Stimulated activated CD4-positive, alpha-beta T cell treated with anti-CD3 and anti-CD28 coated beads, Interleukin-12 subunit alpha, Interleukin-12 subunit beta, amount 100 ng/mL, for 48 hours (primary cell): Measurements from ENCODE around the gene FRMD4B.

Experiments used
- DNase-seq, 3 donors: peaks; one replicate each; pipeline ENCODE4 v3.0.0-alpha.2; 2020; ENCODE audit warnings: low read depth in 2 of 3, low spot score in 1 of 3

The FRMD4B gene

GRCh38 chr3:69179740-69180372 lies 206.0 kb downstream of the FRMD4B start:
- DNase-seq: no peak

- no peak for DNase-seq
Measured at GRCh38 chr3:69178838-69179739, 206.8 kb downstream of the FRMD4B start.

- no peak for DNase-seq
Measured at GRCh38 chr3:69178082-69178481, 207.8 kb downstream of the FRMD4B start.

- no peak for DNase-seq
Measured at GRCh38 chr3:69174871-69175737, 210.8 kb downstream of the FRMD4B start.

- DNase-seq: no peak
Measured at GRCh38 chr3:69174445-69174844, 211.4 kb downstream of the FRMD4B start.

- DNase-seq: no peak
Measured at GRCh38 chr3:69172058-69172457, 213.8 kb downstream of the FRMD4B start.

- no peak for DNase-seq
Measured at GRCh38 chr3:69166446-69166845, 219.4 kb downstream of the FRMD4B start.

GRCh38 chr3:69165744-69166143 lies 220.1 kb downstream of the FRMD4B start:
- no peak for DNase-seq

GRCh38 chr3:69164296-69164695 lies 221.6 kb downstream of the FRMD4B start:
- DNase-seq: no peak

- no peak for DNase-seq
Measured at GRCh38 chr3:69162308-69162980, 223.4 kb downstream of the FRMD4B start.

- peak in 1 of 3 donors; percentile 49 for DNase-seq
Measured at GRCh38 chr3:69161587-69162307, 224.1 kb downstream of the FRMD4B start.

GRCh38 chr3:69160525-69160924 lies 225.4 kb downstream of the FRMD4B start:
- DNase-seq: no peak

GRCh38 chr3:69160107-69160506 lies 225.8 kb downstream of the FRMD4B start:
- no peak for DNase-seq

GRCh38 chr3:69149586-69149985 lies 236.3 kb downstream of the FRMD4B start:
- DNase-seq: no peak

- DNase-seq: no peak
Measured at GRCh38 chr3:69145688-69146087, 240.2 kb downstream of the FRMD4B start.

GRCh38 chr3:69144631-69145245 lies 241.2 kb downstream of the FRMD4B start:
- DNase-seq: no peak

- no peak for DNase-seq
Measured at GRCh38 chr3:69143612-69144011, 242.3 kb downstream of the FRMD4B start.

GRCh38 chr3:69142797-69143454 lies 243.0 kb downstream of the FRMD4B start:
- no peak for DNase-seq

- no peak for DNase-seq
Measured at GRCh38 chr3:69142090-69142489, 243.8 kb downstream of the FRMD4B start.
